Measurements from ENCODE around the gene OR11L1.

DNA sequence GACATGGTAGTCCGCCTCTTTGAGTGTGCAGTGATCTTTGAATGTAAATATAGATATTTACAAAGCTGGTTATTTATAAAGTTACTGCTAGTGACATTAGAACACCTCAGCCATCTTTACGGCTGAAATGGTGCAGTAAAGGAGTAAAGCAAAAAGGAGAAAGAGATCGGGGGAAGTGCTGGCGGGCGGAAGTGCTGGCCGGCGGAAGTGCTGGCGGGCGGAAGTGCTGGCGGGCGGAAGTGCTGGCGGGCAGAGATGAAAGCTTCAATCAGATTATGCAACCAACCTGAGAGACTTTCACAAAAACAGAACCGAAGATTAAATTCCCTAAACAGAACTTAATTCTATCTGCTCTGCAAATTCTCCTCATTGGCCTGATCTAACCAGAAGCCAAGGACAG lies 16.3 kb downstream of the OR11L1 start:
- no peak for TF ChIP-seq CTCF (conservative IDR thresholded peaks at IDR 0.05 in 1 of 2, IDR thresholded peaks at IDR 0.05 in 1 of 2; ENCODE audit: low read depth in 1 of 2, low read length in 2 of 2)
- no peak for TF ChIP-seq EZH2 (IDR thresholded peaks at IDR 0.05; ENCODE audit: low read length, missing control alignments)
